Trophoblast cell (in vitro differentiated cells and primary cell): ENCODE measurements around the gene FHIT.

Experiments used
- DNase-seq, 2 donors: peaks; one replicate each; pipeline ENCODE4 v3.0.0-alpha.2; 2016
- H2AFZ ChIP-seq: 2 replicates; pipeline ENCODE4 v1.6.1; 2013; ENCODE audit warnings: low read length, moderate library complexity, mild to moderate bottlenecking; ENCODE audit not compliant: insufficient read depth, poor library complexity
- H2AK5ac ChIP-seq: 2 replicates; pipeline ENCODE4 v1.6.1; 2013; ENCODE audit warnings: mild to moderate bottlenecking, low read length
- H2BK120ac ChIP-seq: 2 replicates; pipeline ENCODE4 v1.6.1; 2013; ENCODE audit warnings: low read length, mild to moderate bottlenecking, moderate library complexity; ENCODE audit not compliant: insufficient read depth, poor library complexity
- H2BK12ac ChIP-seq: 2 replicates; pipeline ENCODE4 v1.6.1; 2013; ENCODE audit warnings: mild to moderate bottlenecking, low read length, moderate library complexity
- H2BK5ac ChIP-seq: 2 replicates; pipeline ENCODE4 v1.6.1; 2013; ENCODE audit warnings: low read length, low read depth, moderate library complexity, mild to moderate bottlenecking; ENCODE audit not compliant: poor library complexity
- H3K14ac ChIP-seq: 2 replicates; pipeline ENCODE4 v1.6.1; 2013; ENCODE audit warnings: mild to moderate bottlenecking, low read length
- H3K18ac ChIP-seq: 2 replicates; pipeline ENCODE4 v1.6.1; 2013; ENCODE audit warnings: mild to moderate bottlenecking, low read length
- H3K23ac ChIP-seq: 2 replicates; pipeline ENCODE4 v1.6.1; 2013; ENCODE audit warnings: low read length
- H3K27ac ChIP-seq: 2 replicates; pipeline ENCODE4 v1.5.1; 2013; ENCODE audit warnings: low read depth, mild to moderate bottlenecking, inconsistent platforms, low read length, moderate library complexity
- H3K27me3 ChIP-seq: 2 replicates; pipeline ENCODE4 v1.6.1; 2013; ENCODE audit warnings: inconsistent platforms, mild to moderate bottlenecking, low read length, moderate library complexity; ENCODE audit not compliant: insufficient read depth
- H3K36me3 ChIP-seq, 2 experiments: 1 replicate in 1 of 2; 2 replicates in 1 of 2; pipeline ENCODE4 v1.6.1; 2013; ENCODE audit warnings: low read length in 2 of 2, mild to moderate bottlenecking in 2 of 2, moderate library complexity in 1 of 2; ENCODE audit not compliant: insufficient read depth in 2 of 2, control insufficient read depth in 1 of 2
- H3K4ac ChIP-seq: 2 replicates; pipeline ENCODE4 v1.6.1; 2013; ENCODE audit warnings: low read depth, mild to moderate bottlenecking, low read length, moderate library complexity
- H3K4me1 ChIP-seq, 2 experiments: 1 replicate in 1 of 2; 2 replicates in 1 of 2; pipeline ENCODE4 v1.6.1; 2013; ENCODE audit warnings: low read length in 2 of 2, mild to moderate bottlenecking in 2 of 2, moderate library complexity in 1 of 2; ENCODE audit not compliant: insufficient read depth in 2 of 2, control insufficient read depth in 1 of 2
- H3K4me2 ChIP-seq: 2 replicates; pipeline ENCODE4 v1.6.1; 2013; ENCODE audit warnings: inconsistent platforms, mild to moderate bottlenecking, low read length, moderate library complexity
- H3K4me3 ChIP-seq: 2 replicates; pipeline ENCODE4 v1.5.1; 2013; ENCODE audit warnings: mild to moderate bottlenecking, low read depth, low read length, inconsistent platforms
- H3K79me1 ChIP-seq: one replicate; pipeline ENCODE4 v1.6.1; 2013; ENCODE audit warnings: low read length
- H3K79me2 ChIP-seq: 2 replicates; pipeline ENCODE4 v1.6.1; 2013; ENCODE audit warnings: low read length, mild to moderate bottlenecking; ENCODE audit not compliant: control insufficient read depth, insufficient read depth, poor library complexity
- H3K9ac ChIP-seq: 2 replicates; pipeline ENCODE4 v1.6.1; 2013; ENCODE audit warnings: mild to moderate bottlenecking, low read length
- H3K9me3 ChIP-seq: 2 replicates; pipeline ENCODE4 v1.6.1; 2013; ENCODE audit warnings: low read depth, mild to moderate bottlenecking, control low read depth, inconsistent platforms, low read length; ENCODE audit not compliant: insufficient read depth
- H4K12ac ChIP-seq: 2 replicates; pipeline ENCODE4 v1.6.1; 2013; ENCODE audit warnings: low read depth, mild to moderate bottlenecking, low read length, moderate library complexity
- H4K8ac ChIP-seq: 2 replicates; pipeline ENCODE4 v1.6.1; 2013; ENCODE audit warnings: low read depth, mild to moderate bottlenecking, low read length, moderate library complexity
- H4K91ac ChIP-seq: one replicate; pipeline ENCODE4 v1.6.1; 2013; ENCODE audit warnings: low read depth, mild to moderate bottlenecking, low read length, moderate library complexity
- WGBS: extraction: QIAGEN DNeasy Blood & Tissue Kit; methylation state at CpG from one replicate; pipeline ENCODE4 v1.1.7; 2013; ENCODE audit warnings: missing lambda C conversion rate; ENCODE audit not compliant: insufficient read length, insufficient coverage; ENCODE audit errors: extremely low coverage; 5-methylcytosine and 5-hydroxymethylcytosine counted together

The FHIT gene

GRCh38 chr3:60323651-60324050 is 927.6 kb downstream of the FHIT start:
- Histone ChIP-seq H3K27me3 (no peaks in the 10 kb centered on the region), H2AK5ac (no peak overlapping the region)

GRCh38 chr3:60323180-60323579 is 928.1 kb downstream of the FHIT start:
- no CpG with 5 or more reads among the region's 7 CpGs for WGBS

More at GRCh38 chr3:60323651-60324050, 927.6 kb downstream of the FHIT start:
- no peak overlapping the region for H2AFZ ChIP-seq
- no peak overlapping the region for H3K18ac ChIP-seq
- H3K4me1 ChIP-seq: no peaks in the 10 kb centered on the region
- no peaks in the 10 kb centered on the region for H3K9me3 ChIP-seq
- peak; percentile 74 to 83 for DNase-seq
- no peak overlapping the region for H3K23ac ChIP-seq
- no peak overlapping the region for H2BK12ac ChIP-seq
- no peak overlapping the region for H3K4me2 ChIP-seq
- H4K8ac ChIP-seq: no peak overlapping the region
- no peak overlapping the region for H4K12ac ChIP-seq
- no peak overlapping the region for H4K91ac ChIP-seq
- no peak overlapping the region for H3K9ac ChIP-seq
- H3K14ac ChIP-seq: no peak overlapping the region
- no peak overlapping the region for H3K4me3 ChIP-seq
- no CpG with 5 or more reads among the region's 3 CpGs for WGBS
- no peaks in the 10 kb centered on the region for H3K79me2 ChIP-seq
- no peak overlapping the region for H3K27ac ChIP-seq
- H3K79me1 ChIP-seq: no peaks in the 10 kb centered on the region
- H3K4ac ChIP-seq: no peak overlapping the region
- H2BK5ac ChIP-seq: no peak overlapping the region
- H3K36me3 ChIP-seq: no peaks in the 10 kb centered on the region
- H2BK120ac ChIP-seq: no peak overlapping the region

GRCh38 chr3:60322298-60322856 is 928.9 kb downstream of the FHIT start:
- no peak overlapping the region for H3K4me3 ChIP-seq
- WGBS: no CpG with 5 or more reads among the region's 4 CpGs
- DNase-seq: no peak

More at GRCh38 chr3:60323180-60323579, 928.1 kb downstream of the FHIT start:
- no peak overlapping the region for H4K91ac ChIP-seq
- H3K4me2 ChIP-seq: no peak overlapping the region
- H3K27me3 ChIP-seq: no peaks in the 10 kb centered on the region
- H3K18ac ChIP-seq: no peak overlapping the region
- no peak overlapping the region for H2AK5ac ChIP-seq
- H3K4ac ChIP-seq: no peak overlapping the region
- H2BK120ac ChIP-seq: no peak overlapping the region
- no peaks in the 10 kb centered on the region for H3K9me3 ChIP-seq
- H3K27ac ChIP-seq: no peak overlapping the region
- H4K8ac ChIP-seq: no peak overlapping the region
- no peak overlapping the region for H2AFZ ChIP-seq
- no peak overlapping the region for H4K12ac ChIP-seq
- H3K79me1 ChIP-seq: no peaks in the 10 kb centered on the region
- DNase-seq: peak in 1 of 2 donors; percentile 47
- no peak overlapping the region for H2BK5ac ChIP-seq
- no peak overlapping the region for H2BK12ac ChIP-seq
- H3K79me2 ChIP-seq: no peaks in the 10 kb centered on the region
- no peaks in the 10 kb centered on the region for H3K36me3 ChIP-seq
- H3K9ac ChIP-seq: no peak overlapping the region
- no peak overlapping the region for H3K14ac ChIP-seq
- no peak overlapping the region for H3K23ac ChIP-seq
- H3K4me1 ChIP-seq: no peaks in the 10 kb centered on the region
- H3K4me3 ChIP-seq: no peak overlapping the region

GRCh38 chr3:60319179-60319858 is 931.9 kb downstream of the FHIT start:
- no peak overlapping the region for H3K4me2 ChIP-seq
- H3K79me2 ChIP-seq: no peaks in the 10 kb centered on the region
- H2AK5ac ChIP-seq: peak overlapping the region; percentile 29
- no peak overlapping the region for H3K23ac ChIP-seq
- no peaks in the 10 kb centered on the region for H3K9me3 ChIP-seq
- no peaks in the 10 kb centered on the region for H3K27me3 ChIP-seq
- no peak overlapping the region for H3K14ac ChIP-seq
- no peak overlapping the region for H3K27ac ChIP-seq
- no peak overlapping the region for H3K18ac ChIP-seq
- H3K4me1 ChIP-seq: no peaks in the 10 kb centered on the region
- H4K8ac ChIP-seq: no peak overlapping the region
- H3K9ac ChIP-seq: no peak overlapping the region
- H2BK5ac ChIP-seq: no peak overlapping the region
- no peak overlapping the region for H2BK12ac ChIP-seq
- no peaks in the 10 kb centered on the region for H3K36me3 ChIP-seq
- H4K12ac ChIP-seq: no peak overlapping the region
- no peak overlapping the region for H4K91ac ChIP-seq
- no peak overlapping the region for H3K4me3 ChIP-seq
- H2AFZ ChIP-seq: no peak overlapping the region
- H3K79me1 ChIP-seq: no peaks in the 10 kb centered on the region
- no peak for DNase-seq
- no peak overlapping the region for H3K4ac ChIP-seq
- H2BK120ac ChIP-seq: no peak overlapping the region
- WGBS: no CpG with 5 or more reads among the region's 9 CpGs

More at GRCh38 chr3:60322298-60322856, 928.9 kb downstream of the FHIT start:
- H4K91ac ChIP-seq: no peak overlapping the region
- no peaks in the 10 kb centered on the region for H3K79me2 ChIP-seq
- H4K12ac ChIP-seq: no peak overlapping the region
- no peak overlapping the region for H3K4ac ChIP-seq
- H2BK120ac ChIP-seq: no peak overlapping the region
- no peak overlapping the region for H4K8ac ChIP-seq
- no peak overlapping the region for H2BK5ac ChIP-seq
- no peak overlapping the region for H3K14ac ChIP-seq
- no peak overlapping the region for H3K4me2 ChIP-seq
- H2BK12ac ChIP-seq: no peak overlapping the region
- no peak overlapping the region for H2AFZ ChIP-seq
- no peaks in the 10 kb centered on the region for H3K79me1 ChIP-seq
- no peaks in the 10 kb centered on the region for H3K9me3 ChIP-seq
- no peaks in the 10 kb centered on the region for H3K27me3 ChIP-seq
- H3K23ac ChIP-seq: no peak overlapping the region
- no peaks in the 10 kb centered on the region for H3K36me3 ChIP-seq
- H3K18ac ChIP-seq: no peak overlapping the region
- H3K27ac ChIP-seq: no peak overlapping the region
- no peaks in the 10 kb centered on the region for H3K4me1 ChIP-seq
- H3K9ac ChIP-seq: no peak overlapping the region
- H2AK5ac ChIP-seq: no peak overlapping the region
